Duodenal mucosa (tissue), 2 donors: ENCODE results near the gene CCL24.
"Not testable (repeated sequence)": the region's sequence is repeated elsewhere in the genome, so short reads cannot be mapped to it uniquely, and the experiment has no call there.

ENCODE experiments used
- H3K27ac ChIP-seq: one replicate; pipeline ENCODE4 v1.7.0; 2013; ENCODE audit warnings: low read depth, low read length
- H3K27me3 ChIP-seq, 2 donors: one replicate each; pipeline ENCODE4 v1.7.0; 2013; ENCODE audit warnings: low read length in 2 of 2, control low read depth in 1 of 2; ENCODE audit not compliant: insufficient read depth in 2 of 2, control insufficient read depth in 1 of 2
- H3K36me3 ChIP-seq, 2 donors: one replicate each; pipeline ENCODE4 v1.7.0; 2013; ENCODE audit warnings: low read length in 2 of 2, control low read depth in 1 of 2; ENCODE audit not compliant: insufficient read depth in 2 of 2, control insufficient read depth in 1 of 2
- H3K4me1 ChIP-seq, 2 donors: one replicate each; pipeline ENCODE4 v1.7.0; 2013; ENCODE audit warnings: low read length in 2 of 2, control low read depth in 1 of 2; ENCODE audit not compliant: insufficient read depth in 2 of 2, control insufficient read depth in 1 of 2
- H3K4me3 ChIP-seq, 2 donors: one replicate each; pipeline ENCODE4 v1.7.0; 2013; ENCODE audit warnings: low read length in 2 of 2, low read depth in 1 of 2
- H3K9ac ChIP-seq, 2 donors: one replicate each; pipeline ENCODE4 v1.7.0; 2013; ENCODE audit warnings: low read length in 2 of 2, low read depth in 1 of 2
- H3K9me3 ChIP-seq, 2 donors: one replicate each; pipeline ENCODE4 v1.7.0; 2013; ENCODE audit warnings: low read length in 2 of 2, control low read depth in 1 of 2; ENCODE audit not compliant: control insufficient read depth in 1 of 2

Gene CCL24

GRCh38 chr7:75807452-75807851, 6.2 kb downstream of the CCL24 start:
- H3K4me3 ChIP-seq = no peak overlapping the region
- no peak overlapping the region for H3K9ac ChIP-seq
- peaks cover 8 to 10% of the 10 kb centered on the region in 2 donors for H3K9me3 ChIP-seq
- no peak overlapping the region for H3K27ac ChIP-seq
- H3K27me3 ChIP-seq = no peaks in the 10 kb centered on the region
- H3K36me3 ChIP-seq = no peaks in the 10 kb centered on the region
- no peaks in the 10 kb centered on the region for H3K4me1 ChIP-seq

- no peak overlapping the region for H3K9ac ChIP-seq
- H3K4me3 ChIP-seq = no peak overlapping the region
Observed at GRCh38 chr7:75806560-75807307, 6.9 kb downstream of the CCL24 start.

GRCh38 chr7:75804705-75805104, 8.9 kb downstream of the CCL24 start:
- H3K27ac ChIP-seq = no peak overlapping the region
- no peak overlapping the region for H3K4me3 ChIP-seq
- H3K9me3 ChIP-seq = peaks cover 8 to 10% of the 10 kb centered on the region in 2 donors
- no peaks in the 10 kb centered on the region for H3K36me3 ChIP-seq
- H3K27me3 ChIP-seq = no peaks in the 10 kb centered on the region
- no peaks in the 10 kb centered on the region for H3K4me1 ChIP-seq
- no peak overlapping the region for H3K9ac ChIP-seq

More at GRCh38 chr7:75806560-75807307, 6.9 kb downstream of the CCL24 start:
- Histone ChIP-seq H3K27ac (no peak overlapping the region), H3K9me3 (peaks cover 8 to 10% of the 10 kb centered on the region in 2 donors), H3K36me3 (no peaks in the 10 kb centered on the region), H3K27me3 (no peaks in the 10 kb centered on the region), H3K4me1 (no peaks in the 10 kb centered on the region)

GRCh38 chr7:75804004-75804403, 9.6 kb downstream of the CCL24 start:
- Histone ChIP-seq H3K9me3 (peaks cover 8 to 10% of the 10 kb centered on the region in 2 donors), H3K9ac (no peak overlapping the region), H3K27me3 (no peaks in the 10 kb centered on the region), H3K4me3 (no peak overlapping the region), H3K27ac (no peak overlapping the region), H3K36me3 (no peaks in the 10 kb centered on the region), H3K4me1 (no peaks in the 10 kb centered on the region)

- Histone ChIP-seq H3K4me1 (no peaks in the 10 kb centered on the region), H3K36me3 (no peaks in the 10 kb centered on the region), H3K4me3 (no peak overlapping the region), H3K27ac (no peak overlapping the region), H3K27me3 (no peaks in the 10 kb centered on the region), H3K9me3 (peaks cover 7 to 8% of the 10 kb centered on the region in 2 donors), H3K9ac (no peak overlapping the region)
Observed at GRCh38 chr7:75802552-75802821, 11.1 kb downstream of the CCL24 start.

GRCh38 chr7:75798770-75799169, 14.8 kb downstream of the CCL24 start:
- Histone ChIP-seq H3K27me3 (no peaks in the 10 kb centered on the region), H3K4me1 (peaks cover 0 to 7% of the 10 kb centered on the region in 2 donors), H3K9me3 (no peaks in the 10 kb centered on the region), H3K27ac (no peak overlapping the region), H3K4me3 (no peak overlapping the region), H3K36me3 (no peaks in the 10 kb centered on the region), H3K9ac (no peak overlapping the region)

GRCh38 chr7:75796420-75796819, 17.2 kb downstream of the CCL24 start:
- no peaks in the 10 kb centered on the region for H3K9me3 ChIP-seq
- peaks cover 0 to 11% of the 10 kb centered on the region in 2 donors for H3K4me1 ChIP-seq
- H3K27ac ChIP-seq = no peak overlapping the region
- H3K4me3 ChIP-seq = no peak overlapping the region
- H3K27me3 ChIP-seq = no peaks in the 10 kb centered on the region
- H3K36me3 ChIP-seq = no peaks in the 10 kb centered on the region
- H3K9ac ChIP-seq = no peak overlapping the region

GRCh38 chr7:75795831-75796285, 17.7 kb downstream of the CCL24 start:
- peaks cover 0 to 11% of the 10 kb centered on the region in 2 donors for H3K4me1 ChIP-seq
- peak overlapping the region; percentile 27 for H3K27ac ChIP-seq
- no peaks in the 10 kb centered on the region for H3K36me3 ChIP-seq
- H3K4me3 ChIP-seq = no peak overlapping the region
- H3K27me3 ChIP-seq = no peaks in the 10 kb centered on the region
- H3K9ac ChIP-seq = no peak overlapping the region
- H3K9me3 ChIP-seq = no peaks in the 10 kb centered on the region

GRCh38 chr7:75793676-75794075, 19.9 kb downstream of the CCL24 start:
- H3K27me3 ChIP-seq = no peaks in the 10 kb centered on the region
- no peak overlapping the region for H3K9ac ChIP-seq

GRCh38 chr7:75792567-75792966, 21.0 kb downstream of the CCL24 start:
- not testable (repeated sequence) for H3K4me3 ChIP-seq, H3K27ac ChIP-seq, H3K9me3 ChIP-seq, H3K36me3 ChIP-seq, H3K9ac ChIP-seq, H3K27me3 ChIP-seq
- peaks cover 0 to 11% of the 10 kb centered on the region in 2 donors for H3K4me1 ChIP-seq

More at GRCh38 chr7:75793676-75794075, 19.9 kb downstream of the CCL24 start:
- H3K36me3 ChIP-seq = no peaks in the 10 kb centered on the region
- peaks cover 0 to 11% of the 10 kb centered on the region in 2 donors for H3K4me1 ChIP-seq
- H3K4me3 ChIP-seq = no peak overlapping the region
- H3K9me3 ChIP-seq = no peaks in the 10 kb centered on the region
- H3K27ac ChIP-seq = no peak overlapping the region
